Esophagus squamous epithelium (tissue), 4 donors: Measurements from ENCODE around the gene ITIH1.

Source experiments
- POLR2A ChIP-seq, 4 donors: fragments of 450-650 bp; IDR thresholded peaks; one replicate each; pipeline ENCODE4 v1.6.1; 2017; ENCODE audit warnings: antibody characterized with exemption in 4 of 4, mild to moderate bottlenecking in 4 of 4, moderate library complexity in 3 of 4
- TF ChIP-seq, protein P1 (sequence below), 6 experiments: fragments of 450-650 bp in 4 of 6; fragments of 200-600 bp in 2 of 6; sonication (generic) in 2 of 6; IDR thresholded peaks; one replicate each; pipeline ENCODE4 v1.5.1; 2016 to 2019; ENCODE audit warnings: antibody characterized with exemption in 6 of 6, mild to moderate bottlenecking in 4 of 6, moderate library complexity in 4 of 6

DNA sequence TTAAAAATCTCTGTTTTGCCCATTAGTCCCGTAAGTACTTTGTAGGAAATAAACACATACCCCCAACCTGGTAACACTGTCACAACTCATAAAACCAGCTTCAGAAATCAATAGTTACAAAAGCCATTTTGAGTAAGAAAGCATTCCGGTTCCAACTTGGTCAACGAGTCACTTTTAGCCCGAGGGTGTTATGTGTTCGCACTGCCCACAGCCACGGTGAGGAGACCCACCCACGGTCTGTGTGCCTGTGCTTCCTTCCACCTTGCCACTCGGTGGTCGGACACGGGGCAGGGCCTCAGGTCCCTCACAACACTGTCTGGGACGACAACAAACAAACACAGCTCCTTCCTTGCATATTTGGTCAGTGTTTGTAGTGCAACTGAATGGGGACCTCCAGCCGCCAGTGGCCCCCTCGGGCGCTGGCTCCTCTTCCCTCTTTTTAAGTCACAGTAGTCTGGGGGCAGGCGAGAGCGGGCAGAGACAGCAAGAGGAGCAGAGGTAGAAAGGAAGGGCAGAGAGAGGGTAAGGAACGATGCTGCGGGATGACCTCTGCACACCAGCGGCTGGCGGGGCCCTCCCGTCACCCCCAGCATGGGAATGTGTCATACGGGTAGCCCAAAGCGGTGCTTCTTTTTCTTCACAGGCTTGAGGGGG, 62.6 kb downstream of the ITIH1 start:
- TF ChIP-seq, protein P1, sequence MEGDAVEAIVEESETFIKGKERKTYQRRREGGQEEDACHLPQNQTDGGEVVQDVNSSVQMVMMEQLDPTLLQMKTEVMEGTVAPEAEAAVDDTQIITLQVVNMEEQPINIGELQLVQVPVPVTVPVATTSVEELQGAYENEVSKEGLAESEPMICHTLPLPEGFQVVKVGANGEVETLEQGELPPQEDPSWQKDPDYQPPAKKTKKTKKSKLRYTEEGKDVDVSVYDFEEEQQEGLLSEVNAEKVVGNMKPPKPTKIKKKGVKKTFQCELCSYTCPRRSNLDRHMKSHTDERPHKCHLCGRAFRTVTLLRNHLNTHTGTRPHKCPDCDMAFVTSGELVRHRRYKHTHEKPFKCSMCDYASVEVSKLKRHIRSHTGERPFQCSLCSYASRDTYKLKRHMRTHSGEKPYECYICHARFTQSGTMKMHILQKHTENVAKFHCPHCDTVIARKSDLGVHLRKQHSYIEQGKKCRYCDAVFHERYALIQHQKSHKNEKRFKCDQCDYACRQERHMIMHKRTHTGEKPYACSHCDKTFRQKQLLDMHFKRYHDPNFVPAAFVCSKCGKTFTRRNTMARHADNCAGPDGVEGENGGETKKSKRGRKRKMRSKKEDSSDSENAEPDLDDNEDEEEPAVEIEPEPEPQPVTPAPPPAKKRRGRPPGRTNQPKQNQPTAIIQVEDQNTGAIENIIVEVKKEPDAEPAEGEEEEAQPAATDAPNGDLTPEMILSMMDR (IDR thresholded peaks at IDR 0.05), result no peak
- no peak for TF ChIP-seq POLR2A (IDR thresholded peaks at IDR 0.05)
